CD4-positive, alpha-beta T cell treated with Interleukin-4 for 4 hours (primary cell): ENCODE data around the gene KLHDC7B.
"Not testable (repeated sequence)": the region's sequence is repeated elsewhere in the genome, so short reads cannot be mapped to it uniquely, and the experiment has no call there.

Experiments
- DNase-seq: peaks from one replicate; pipeline ENCODE4 v3.0.0-alpha.2; 2020

Gene KLHDC7B

GRCh38 chr22:50517495-50518260 is 28.0 kb upstream of the KLHDC7B start:
- no peak for DNase-seq

DNA sequence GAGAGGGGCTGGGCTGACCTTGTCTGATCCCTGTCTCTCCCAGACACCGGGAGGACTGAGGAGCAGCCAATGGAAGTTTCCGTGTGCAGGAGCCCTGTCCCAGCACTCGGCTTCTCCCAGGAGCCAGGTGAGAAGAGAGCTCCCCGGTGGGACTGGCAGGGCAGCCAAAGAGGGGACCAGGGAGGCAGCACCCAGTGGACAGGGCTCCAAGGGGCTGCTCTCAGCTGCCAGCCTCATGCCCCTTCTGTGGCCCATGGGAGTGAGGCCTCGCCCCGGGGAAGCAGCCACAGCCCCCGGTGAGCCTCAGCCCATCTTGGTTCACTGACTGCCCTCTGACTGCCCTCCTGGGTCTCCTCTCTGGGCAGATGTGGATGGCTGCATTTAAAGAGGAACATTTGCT is 27.1 kb upstream of the KLHDC7B start:
- DNase-seq = no peak

- DNase-seq = no peak
Observed at GRCh38 chr22:50519151-50519550, 26.5 kb upstream of the KLHDC7B start.

DNA sequence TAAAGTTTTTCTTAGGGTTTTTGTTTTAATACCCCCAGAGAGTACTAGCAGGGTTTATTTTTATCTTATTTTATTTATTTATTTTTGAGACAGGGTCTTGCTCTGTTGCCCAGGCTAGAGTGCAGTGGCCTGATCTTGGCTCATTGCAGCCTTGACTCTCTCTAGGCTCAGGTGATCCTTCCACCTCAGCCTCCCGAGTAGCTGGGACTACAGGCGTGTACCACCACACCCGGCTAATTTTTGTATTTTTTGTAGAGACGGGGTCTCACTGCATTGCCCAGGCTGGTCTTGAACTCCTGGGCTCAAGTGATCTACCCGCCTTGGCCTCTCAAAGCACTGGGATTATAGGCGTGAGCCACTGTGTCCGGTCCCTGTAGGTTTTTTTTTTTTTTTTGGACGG is 25.5 kb upstream of the KLHDC7B start:
- DNase-seq = not testable (repeated sequence)

GRCh38 chr22:50520826-50521453 is 24.8 kb upstream of the KLHDC7B start:
- no peak for DNase-seq

GRCh38 chr22:50521710-50522109 is 24.0 kb upstream of the KLHDC7B start:
- no peak for DNase-seq

DNA sequence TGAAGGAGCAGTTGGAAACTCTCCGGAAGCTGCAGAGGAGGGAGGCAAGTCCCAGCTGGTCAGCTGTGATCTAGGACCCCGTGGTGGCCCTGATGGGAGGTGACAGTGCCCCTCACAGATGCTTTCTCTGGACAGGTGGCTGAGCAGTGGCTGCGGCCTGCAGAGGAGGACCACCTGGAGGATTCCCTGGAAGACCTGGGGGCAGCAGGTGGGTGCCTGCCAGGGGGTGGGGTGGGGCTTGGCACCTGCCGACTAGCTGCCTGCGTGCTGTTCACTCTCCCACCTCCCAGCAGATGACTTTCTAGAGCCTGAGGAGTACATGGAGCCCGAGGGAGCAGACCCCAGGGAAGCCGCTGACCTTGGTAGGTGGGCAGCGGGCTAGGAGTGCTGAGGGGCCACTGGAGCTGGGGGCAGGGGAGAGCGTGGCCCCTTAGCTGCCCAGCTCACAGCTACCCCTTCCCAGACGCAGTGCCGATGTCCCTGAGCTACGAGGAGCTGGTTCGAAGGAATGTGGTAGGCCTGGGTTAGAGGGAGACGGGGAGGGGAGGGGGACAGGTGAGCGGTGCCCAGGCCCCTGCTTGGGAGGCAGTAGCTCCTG is 23.4 kb upstream of the KLHDC7B start:
- DNase-seq = no peak

GRCh38 chr22:50522806-50523438 is 22.8 kb upstream of the KLHDC7B start:
- DNase-seq = no peak

- no peak for DNase-seq
Observed at GRCh38 chr22:50523458-50523805, 22.3 kb upstream of the KLHDC7B start.

- DNase-seq = no peak
Observed at GRCh38 chr22:50523806-50524675, 21.7 kb upstream of the KLHDC7B start.

- DNase-seq = no peak
Observed at GRCh38 chr22:50524676-50525103, 21.0 kb upstream of the KLHDC7B start.

DNA sequence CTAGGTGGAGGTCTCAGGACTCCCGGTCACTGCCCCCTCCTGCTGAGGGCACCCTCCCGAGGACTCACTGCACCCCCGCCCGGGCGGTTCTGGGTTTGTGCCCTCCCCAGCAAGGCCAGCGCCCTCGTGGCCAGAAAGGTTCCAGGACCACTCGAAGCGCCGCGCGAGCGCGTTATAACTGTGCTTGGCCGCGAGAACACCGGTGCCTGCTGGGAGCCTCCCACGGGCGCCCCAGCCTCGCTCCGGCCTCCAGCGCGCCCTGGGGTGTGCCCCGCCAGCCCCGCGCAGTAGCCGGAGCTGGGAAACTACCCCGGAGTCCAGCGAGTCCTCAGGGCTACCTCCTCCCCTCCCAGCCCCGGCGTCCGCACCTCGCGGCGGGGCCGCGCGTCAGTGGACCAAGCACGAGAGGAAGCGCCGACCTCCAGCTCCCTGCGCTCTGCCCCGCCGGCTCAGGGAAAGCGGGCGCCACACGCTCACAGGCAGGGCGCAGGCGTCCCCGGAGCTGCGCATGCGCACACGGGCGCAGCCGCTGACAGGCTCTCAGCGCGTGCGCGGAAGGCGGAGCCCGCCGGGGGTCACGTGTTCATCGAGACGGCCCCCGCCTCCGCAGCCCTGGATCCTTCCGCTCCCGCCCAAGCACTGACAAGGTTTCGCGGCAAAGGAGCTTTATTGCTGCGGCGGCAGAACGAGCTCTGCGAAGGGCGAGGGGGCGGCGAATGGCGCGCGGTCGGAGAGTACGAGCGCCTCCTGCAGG is 20.4 kb upstream of the KLHDC7B start, which contains the start of gene SCO2:
Gene SCO2 (minus strand): TSS at position 495 of the 754 bp plus-strand sequence. CDS start 1,187 bp downstream, outside the sequence.
- peak; percentile 98 for DNase-seq

DNA sequence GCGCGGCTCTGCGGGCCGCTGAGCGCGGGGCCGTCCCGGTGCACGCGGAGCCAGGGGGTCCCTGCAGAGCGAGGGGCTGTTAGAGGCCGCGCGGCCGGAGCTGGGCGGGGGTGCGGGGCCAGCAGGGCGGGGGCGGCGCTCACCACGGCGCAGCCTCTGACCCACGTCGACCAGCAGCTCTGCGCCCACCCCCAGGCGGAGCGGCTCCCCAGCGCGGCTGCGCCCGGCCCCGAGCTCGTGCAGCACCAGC is 19.9 kb upstream of the KLHDC7B start:
- DNase-seq = no peak

DNA sequence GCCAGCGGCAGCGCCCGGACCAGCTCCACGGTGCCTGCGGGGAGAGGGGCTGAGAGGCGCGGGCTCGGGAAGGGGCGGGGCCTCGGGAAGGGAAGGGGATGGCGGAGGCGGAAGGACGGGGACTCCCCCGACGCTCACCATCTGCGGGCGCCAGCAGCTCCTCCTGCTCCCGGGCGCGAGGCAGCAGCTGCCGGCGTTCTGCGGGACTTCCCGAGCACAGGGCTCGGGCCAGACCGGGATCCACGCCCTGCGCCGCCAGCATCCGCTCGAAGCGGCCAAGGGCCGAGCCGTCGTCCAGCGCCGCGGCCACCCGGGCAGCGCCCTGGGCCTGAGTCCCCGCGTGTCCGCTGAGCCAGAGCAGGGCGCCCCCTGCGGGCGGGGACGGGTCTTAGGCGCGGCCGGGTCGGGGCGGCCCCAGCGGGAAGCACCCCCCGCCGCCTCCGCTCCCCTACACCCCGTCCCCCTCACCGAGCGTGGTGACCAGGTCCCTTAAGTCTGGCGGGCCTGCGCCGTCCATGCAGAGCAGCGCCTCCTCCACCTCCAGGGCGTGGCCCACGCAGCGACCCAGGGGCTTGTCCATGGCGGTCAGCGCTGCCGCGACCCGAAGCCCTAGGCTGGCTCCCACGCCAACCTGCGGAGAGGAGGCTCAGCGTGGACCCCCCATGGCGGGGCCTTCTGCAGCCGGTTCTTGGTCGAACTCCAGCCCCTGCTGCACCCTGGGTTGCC is 19.4 kb upstream of the KLHDC7B start:
- DNase-seq = peak; percentile 84

DNA sequence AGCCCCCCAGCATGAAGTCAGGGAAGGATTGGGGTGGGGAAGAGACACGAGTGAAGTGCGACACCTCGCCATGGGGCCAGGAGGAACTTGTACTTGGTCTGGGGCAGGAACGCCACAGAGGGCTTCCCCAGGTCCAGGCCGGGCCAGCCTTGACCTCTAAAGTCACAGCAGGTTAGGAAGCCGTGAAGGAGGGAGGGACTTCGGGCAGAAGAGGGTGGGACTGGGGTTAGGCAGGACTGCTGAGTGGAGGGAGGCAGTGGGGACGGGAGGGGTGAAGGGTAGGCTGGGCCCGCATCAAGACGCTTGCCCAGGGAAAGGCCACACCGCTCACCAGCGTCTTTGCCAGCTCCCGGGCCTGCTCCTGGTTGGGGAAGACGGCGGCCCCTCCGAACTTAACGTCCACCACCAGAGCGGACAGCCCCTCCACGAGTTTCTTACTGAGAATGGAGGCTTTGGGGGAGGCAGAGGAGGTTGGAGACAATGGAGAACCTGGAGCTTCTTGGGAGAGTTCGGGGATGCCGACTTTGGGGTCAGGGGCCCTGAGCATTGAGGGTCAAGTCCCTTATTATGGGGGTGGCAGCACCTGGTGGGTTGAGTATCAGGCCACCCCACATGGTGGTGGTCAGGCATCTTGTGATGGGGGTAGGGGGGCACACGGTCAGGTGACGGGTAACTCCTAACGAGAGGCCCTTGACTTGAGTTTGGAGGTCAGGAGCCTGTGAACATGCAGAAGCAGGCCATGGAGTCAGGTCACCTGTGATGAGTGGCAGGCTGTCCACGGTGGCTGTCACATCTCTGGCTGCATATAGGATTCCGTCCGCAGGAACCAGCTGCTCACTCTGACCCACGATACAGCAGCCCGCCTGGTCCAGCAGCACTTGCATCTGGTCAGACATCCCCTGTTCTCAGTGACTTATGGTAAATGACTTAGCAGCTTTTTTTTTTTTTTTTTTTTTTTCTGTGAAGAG is 18.6 kb upstream of the KLHDC7B start:
- peak; percentile 51 for DNase-seq

DNA sequence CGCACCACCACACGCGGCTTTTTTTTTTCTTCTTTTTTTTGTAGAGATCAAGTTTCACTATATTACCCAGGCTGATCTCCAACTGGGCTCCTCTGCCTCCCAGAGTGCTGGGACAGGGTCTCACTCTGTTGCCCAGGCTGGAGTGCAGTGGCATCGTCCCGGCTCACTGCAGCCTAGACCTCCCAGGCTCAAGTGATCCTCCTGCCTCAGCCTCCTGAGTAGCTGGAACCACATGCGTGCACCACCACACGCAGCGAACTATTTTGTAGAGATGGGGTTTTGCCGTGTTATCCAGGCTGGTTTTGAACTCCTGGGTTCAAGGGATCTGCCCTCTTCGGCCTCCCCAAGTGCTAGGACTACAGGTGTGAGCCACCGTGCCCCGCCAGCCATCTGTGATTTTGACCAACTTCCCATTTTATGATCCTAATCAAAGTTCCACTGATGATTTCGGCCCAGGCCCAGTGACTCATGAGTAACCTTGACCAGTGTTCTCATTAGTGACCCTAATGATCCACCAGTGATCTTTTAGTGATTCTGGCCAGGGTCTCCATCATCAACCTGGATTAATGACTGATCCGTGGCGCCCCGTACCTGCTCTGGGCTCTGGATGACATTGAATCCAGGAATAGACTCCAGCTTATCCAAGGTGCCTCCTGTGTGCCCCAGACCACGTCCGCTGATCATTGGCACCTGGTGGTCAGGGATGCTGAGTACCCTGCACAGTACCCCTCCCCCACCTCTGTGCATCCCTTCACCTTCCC is 17.6 kb upstream of the KLHDC7B start:
- no peak for DNase-seq

GRCh38 chr22:50528682-50529415 is 16.9 kb upstream of the KLHDC7B start:
- DNase-seq = no peak

DNA sequence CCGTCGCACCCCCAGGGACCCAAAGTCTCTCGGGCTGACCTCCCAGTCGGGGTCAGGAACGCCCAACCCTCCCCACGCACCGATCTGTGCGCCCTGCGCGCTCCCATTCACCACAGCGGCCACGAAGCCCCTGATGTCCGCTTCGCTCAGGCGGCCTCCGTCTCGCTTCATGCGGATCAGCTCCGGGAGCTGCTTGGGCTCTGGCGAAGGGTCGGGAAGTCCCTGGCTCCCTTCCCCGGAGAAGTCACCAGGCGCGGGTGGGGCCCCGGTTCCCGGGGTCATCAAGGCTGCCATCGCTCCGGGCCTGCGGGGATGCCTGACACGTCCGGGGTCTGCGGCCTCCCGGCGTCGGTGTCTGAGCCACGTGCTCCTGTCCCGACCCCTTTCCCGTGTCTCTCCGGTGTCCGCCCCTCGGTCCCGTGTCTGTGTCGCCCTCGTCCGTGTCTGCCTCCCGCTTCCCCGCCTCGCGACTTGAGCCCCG is 16.2 kb upstream of the KLHDC7B start:
- DNase-seq = no peak
